Mesenchymal stem cell (in vitro differentiated cells and primary cell): Measurements from ENCODE around the gene DRC3. TPM values are rescaled to one million over a fixed set of nuclear protein-coding genes. Genes with fewer than 3 reads are reported as not detected.

ENCODE experiments used
- DNase-seq: peaks from one replicate; pipeline ENCODE4 v3.0.0-alpha.2; 2013
- H2AFZ ChIP-seq: one replicate; pipeline ENCODE4 v1.6.1; 2013; ENCODE audit warnings: low read depth, mild to moderate bottlenecking, control low read depth, inconsistent platforms, low read length, moderate library complexity
- H2AK5ac ChIP-seq: 2 replicates; pipeline ENCODE4 v1.6.1; 2013; ENCODE audit warnings: low read length, moderate library complexity, mild to moderate bottlenecking, inconsistent platforms; ENCODE audit not compliant: severe bottlenecking
- H2BK120ac ChIP-seq: one replicate; pipeline ENCODE4 v1.6.1; 2013; ENCODE audit warnings: low read depth, mild to moderate bottlenecking, inconsistent platforms, low read length, moderate library complexity
- H2BK12ac ChIP-seq, 2 experiments: one replicate each; pipeline ENCODE4 v1.6.1; 2013; ENCODE audit warnings: inconsistent platforms in 2 of 2, low read length in 2 of 2, mild to moderate bottlenecking in 2 of 2, moderate library complexity in 2 of 2, control low read depth in 1 of 2
- H2BK15ac ChIP-seq: one replicate; pipeline ENCODE4 v1.6.1; 2013; ENCODE audit warnings: mild to moderate bottlenecking, low read depth, inconsistent platforms; ENCODE audit not compliant: poor library complexity, severe bottlenecking
- H2BK5ac ChIP-seq: 2 replicates; pipeline ENCODE4 v1.6.1; 2013; ENCODE audit warnings: low read depth, mild to moderate bottlenecking, low read length, control low read depth, inconsistent platforms; ENCODE audit not compliant: poor library complexity, severe bottlenecking
- H3K14ac ChIP-seq, 2 experiments: one replicate each; pipeline ENCODE4 v1.6.1; 2013; ENCODE audit warnings: inconsistent platforms in 2 of 2, low read length in 2 of 2, control low read depth in 1 of 2, mild to moderate bottlenecking in 1 of 2, moderate library complexity in 1 of 2
- H3K18ac ChIP-seq, 2 experiments: one replicate each; pipeline ENCODE4 v1.6.1; 2013; ENCODE audit warnings: inconsistent platforms in 2 of 2, low read length in 2 of 2, control low read depth in 1 of 2, low read depth in 1 of 2, mild to moderate bottlenecking in 1 of 2
- H3K23ac ChIP-seq, 2 experiments: one replicate each; pipeline ENCODE4 v1.6.1; 2013; ENCODE audit warnings: inconsistent platforms in 2 of 2, low read length in 2 of 2, mild to moderate bottlenecking in 2 of 2, moderate library complexity in 2 of 2, control low read depth in 1 of 2
- H3K27ac ChIP-seq: 2 replicates; pipeline ENCODE4 v1.5.1; 2013; ENCODE audit warnings: mild to moderate bottlenecking, moderate library complexity, low read length, control low read depth, inconsistent platforms; ENCODE audit not compliant: poor library complexity, severe bottlenecking
- H3K27me3 ChIP-seq, 2 experiments: 2 replicates each; pipeline versions ENCODE4 v1.6.1 to v1.7.0; 2013; ENCODE audit warnings: low read length in 2 of 2, mild to moderate bottlenecking in 2 of 2, moderate library complexity in 2 of 2, control low read depth in 1 of 2, inconsistent platforms in 1 of 2; ENCODE audit not compliant: control insufficient read depth in 1 of 2, insufficient read depth in 1 of 2
- H3K36me3 ChIP-seq, 2 experiments: 2 replicates each; pipeline versions ENCODE4 v1.6.1 to v1.7.0; 2013; ENCODE audit warnings: low read length in 2 of 2, control low read depth in 1 of 2, inconsistent platforms in 1 of 2, low read depth in 1 of 2, mild to moderate bottlenecking in 1 of 2; ENCODE audit not compliant: insufficient read depth in 2 of 2, control insufficient read depth in 1 of 2
- H3K4ac ChIP-seq, 2 experiments: one replicate each; pipeline ENCODE4 v1.6.1; 2013; ENCODE audit warnings: inconsistent platforms in 2 of 2, low read length in 2 of 2, mild to moderate bottlenecking in 2 of 2, moderate library complexity in 2 of 2, control low read depth in 1 of 2, low read depth in 1 of 2
- H3K4me1 ChIP-seq: 2 replicates; pipeline ENCODE4 v1.6.1; 2013; ENCODE audit warnings: low read depth, low read length, control low read depth; ENCODE audit not compliant: control insufficient read depth, insufficient read depth
- H3K4me2 ChIP-seq: 2 replicates; pipeline ENCODE4 v1.6.1; 2013; ENCODE audit warnings: low read length, mild to moderate bottlenecking, inconsistent platforms; ENCODE audit not compliant: poor library complexity, severe bottlenecking
- H3K4me3 ChIP-seq, 2 experiments: 2 replicates each; pipeline versions ENCODE4 v1.5.1 to v1.7.0; 2013; ENCODE audit warnings: low read length in 2 of 2, mild to moderate bottlenecking in 2 of 2, control low read depth in 1 of 2, low read depth in 1 of 2; ENCODE audit not compliant: insufficient read depth in 1 of 2
- H3K79me1 ChIP-seq: replicated peaks from 2 replicates; pipeline ENCODE4 v1.6.1; 2013; ENCODE audit warnings: mild to moderate bottlenecking, control low read depth, low read length, inconsistent platforms; ENCODE audit not compliant: poor library complexity, severe bottlenecking
- H3K9ac ChIP-seq: 2 replicates; pipeline ENCODE4 v1.7.0; 2013; ENCODE audit warnings: mild to moderate bottlenecking, low read length, moderate library complexity
- H3K9me3 ChIP-seq: 2 replicates; pipeline ENCODE4 v1.7.0; 2013; ENCODE audit warnings: mild to moderate bottlenecking, low read length; ENCODE audit not compliant: control insufficient read depth
- H4K8ac ChIP-seq: one replicate; pipeline ENCODE4 v1.6.1; 2013; ENCODE audit warnings: inconsistent platforms, mild to moderate bottlenecking, low read length, moderate library complexity
- H4K91ac ChIP-seq: one replicate; pipeline ENCODE4 v1.6.1; 2013; ENCODE audit warnings: mild to moderate bottlenecking, low read length, inconsistent platforms
- WGBS: methylation state at CpG from one replicate; pipeline ENCODE4 v1.1.7; 2013; ENCODE audit warnings: mixed read lengths; 5-methylcytosine and 5-hydroxymethylcytosine counted together
- polyA plus RNA-seq, 2 experiments: library from polyadenylated mRNA; stranded (reverse); fragments of 200-250 nt; gene quantifications; one replicate each; pipeline ENCODE4 v1.2.3, GENCODE V29; 2013

DRC3 gene, protein sequence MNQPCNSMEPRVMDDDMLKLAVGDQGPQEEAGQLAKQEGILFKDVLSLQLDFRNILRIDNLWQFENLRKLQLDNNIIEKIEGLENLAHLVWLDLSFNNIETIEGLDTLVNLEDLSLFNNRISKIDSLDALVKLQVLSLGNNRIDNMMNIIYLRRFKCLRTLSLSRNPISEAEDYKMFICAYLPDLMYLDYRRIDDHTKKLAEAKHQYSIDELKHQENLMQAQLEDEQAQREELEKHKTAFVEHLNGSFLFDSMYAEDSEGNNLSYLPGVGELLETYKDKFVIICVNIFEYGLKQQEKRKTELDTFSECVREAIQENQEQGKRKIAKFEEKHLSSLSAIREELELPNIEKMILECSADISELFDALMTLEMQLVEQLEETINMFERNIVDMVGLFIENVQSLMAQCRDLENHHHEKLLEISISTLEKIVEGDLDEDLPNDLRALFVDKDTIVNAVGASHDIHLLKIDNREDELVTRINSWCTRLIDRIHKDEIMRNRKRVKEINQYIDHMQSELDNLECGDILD
- polyA plus RNA-seq (2013, experiment 1 of 2), result 0.23 TPM
- polyA plus RNA-seq (2013, experiment 2 of 2), result 0.25 TPM

DNA sequence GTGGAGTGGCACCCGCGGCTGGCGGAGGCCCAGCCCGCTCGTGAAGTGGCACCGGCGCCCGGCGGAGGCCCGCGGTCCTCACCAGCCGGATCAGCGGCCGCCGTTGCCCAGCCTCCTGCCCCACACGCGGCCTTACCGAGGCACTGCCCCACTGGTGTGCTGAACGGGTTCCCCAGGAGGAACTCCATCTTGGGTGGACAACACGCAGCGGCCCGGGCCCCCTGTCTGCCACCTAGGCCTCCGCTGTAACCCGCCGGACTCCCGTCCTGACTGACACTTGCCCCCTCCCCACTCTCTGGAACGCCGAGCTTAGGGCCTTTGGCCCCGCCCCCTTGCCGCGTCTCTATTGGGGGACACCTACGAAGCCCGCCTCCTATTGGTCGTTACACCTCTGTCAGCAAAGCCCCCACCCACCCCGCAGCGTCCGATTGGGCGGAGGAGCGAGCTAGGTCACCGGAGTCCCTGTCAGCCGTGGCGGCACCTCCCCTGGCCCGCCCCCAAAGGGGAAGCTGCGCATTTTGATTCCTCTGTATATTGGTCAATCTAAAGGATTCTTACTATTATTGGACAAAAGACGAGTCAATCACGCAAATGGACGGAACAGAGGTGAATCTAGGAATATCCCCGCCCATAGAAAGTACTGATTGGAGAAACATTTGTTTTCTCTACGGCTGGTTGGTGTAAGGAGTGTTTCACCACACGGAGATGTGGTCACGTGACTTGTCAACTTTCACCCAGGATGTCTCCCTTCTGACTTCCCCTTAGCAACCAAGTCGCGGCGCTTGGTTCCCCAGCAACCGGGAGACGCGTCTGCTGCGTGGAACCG is at the start of gene DRC3, which contains the start of gene TOM1L2:
TSS of gene DRC3 (plus strand) at position 737 of the 826 bp plus-strand sequence. CDS start 4,737 bp downstream, outside the sequence.
TSS of gene TOM1L2 (minus strand) at position 275 of the 826 bp plus-strand sequence. CDS start at position 188, 87 bp downstream.
- peak within 1 kb of the TSS; percentile 67 for H4K91ac ChIP-seq
- no peaks in the 10 kb centered on the region for H3K36me3 ChIP-seq
- no peak within 1 kb of the TSS for H2BK120ac ChIP-seq
- no peak within 1 kb of the TSS for H3K27ac ChIP-seq
- no peak within 1 kb of the TSS for H4K8ac ChIP-seq
- no peaks in the 10 kb centered on the region for H3K27me3 ChIP-seq
- peak within 1 kb of the TSS in 1 of 2 experiments; percentile 45 for H2BK12ac ChIP-seq
- peak within 1 kb of the TSS; percentile 93 for H3K9ac ChIP-seq
- no peak within 1 kb of the TSS for H2AK5ac ChIP-seq
- peak; percentile 100 for DNase-seq
- H3K79me1 ChIP-seq, result peaks cover 10% of the 10 kb centered on the region
- H2BK5ac ChIP-seq, result no peak within 1 kb of the TSS
- H3K14ac ChIP-seq, result peak within 1 kb of the TSS in 1 of 2 experiments; percentile 89
- H2AFZ ChIP-seq, result peak within 1 kb of the TSS; percentile 51
- peak within 1 kb of the TSS; percentile 90 for H3K4me2 ChIP-seq
- H3K4ac ChIP-seq, result peak within 1 kb of the TSS; percentile 71 to 77
- H3K4me1 ChIP-seq, result peaks cover 8% of the 10 kb centered on the region
- peak within 1 kb of the TSS; percentile 90 to 94 for H3K4me3 ChIP-seq
- WGBS, result under 1% methylated on average over 47 of the region's 59 CpGs
- H2BK15ac ChIP-seq, result peak within 1 kb of the TSS; percentile 45
- H3K9me3 ChIP-seq, result no peaks in the 10 kb centered on the region
- peak within 1 kb of the TSS in 1 of 2 experiments; percentile 98 for H3K23ac ChIP-seq
- peak within 1 kb of the TSS; percentile 63 to 78 for H3K18ac ChIP-seq

DNA sequence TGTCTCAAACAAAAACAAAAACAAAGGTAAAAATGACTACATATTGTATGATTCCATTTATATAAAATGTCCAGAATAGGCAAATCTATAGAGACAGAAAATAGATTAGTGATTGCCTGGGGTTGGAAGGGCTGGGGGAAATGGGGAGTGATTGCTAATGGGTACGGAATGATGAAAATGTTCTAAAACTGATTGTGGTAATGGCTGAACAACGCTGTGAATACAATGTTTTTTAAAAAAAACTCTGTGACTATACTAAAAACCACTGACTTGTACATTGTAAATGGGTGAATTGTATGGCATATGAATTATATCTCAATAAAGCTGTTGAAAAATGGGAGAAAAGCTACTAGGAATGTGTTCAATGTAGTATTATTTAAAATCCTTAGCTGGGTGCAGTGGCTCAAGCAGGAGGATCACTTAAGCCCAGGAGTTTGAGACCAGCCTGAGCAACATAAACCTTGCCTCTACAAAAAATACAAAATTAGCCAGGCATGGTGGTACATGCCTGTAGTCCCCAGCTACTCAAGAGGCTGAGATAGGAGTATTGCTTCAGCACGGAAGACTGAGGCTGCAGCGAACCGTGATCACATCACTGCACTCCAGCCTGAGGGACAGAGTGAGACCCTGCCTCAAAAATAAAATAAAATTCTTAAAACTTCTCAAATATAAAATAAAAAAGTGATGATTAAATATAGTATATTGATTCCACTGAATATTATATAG is 48.4 kb upstream of the DRC3 start:
- Histone ChIP-seq H2BK15ac (no peak overlapping the region), H4K91ac (no peak overlapping the region), H3K23ac (no peak overlapping the region), H3K4me3 (no peak overlapping the region), H3K18ac (no peak overlapping the region), H4K8ac (no peak overlapping the region), H3K9ac (no peak overlapping the region), H3K14ac (no peak overlapping the region), H2BK12ac (no peak overlapping the region), H3K4me1 (peaks cover 34% of the 10 kb centered on the region), H2AK5ac (no peak overlapping the region), H3K79me1 (peaks cover 21% of the 10 kb centered on the region), H3K4me2 (peak overlapping the region; percentile 51), H3K4ac (no peak overlapping the region), H3K9me3 (no peaks in the 10 kb centered on the region), H3K27me3 (no peaks in the 10 kb centered on the region), H3K36me3 (peaks cover 0 to 4% of the 10 kb centered on the region in 2 experiments), H2AFZ (no peak overlapping the region), H2BK5ac (no peak overlapping the region), H3K27ac (no peak overlapping the region), H2BK120ac (no peak overlapping the region)
- no peak for DNase-seq
- WGBS, result 88% methylated on average over 4 of the region's 5 CpGs

DNA sequence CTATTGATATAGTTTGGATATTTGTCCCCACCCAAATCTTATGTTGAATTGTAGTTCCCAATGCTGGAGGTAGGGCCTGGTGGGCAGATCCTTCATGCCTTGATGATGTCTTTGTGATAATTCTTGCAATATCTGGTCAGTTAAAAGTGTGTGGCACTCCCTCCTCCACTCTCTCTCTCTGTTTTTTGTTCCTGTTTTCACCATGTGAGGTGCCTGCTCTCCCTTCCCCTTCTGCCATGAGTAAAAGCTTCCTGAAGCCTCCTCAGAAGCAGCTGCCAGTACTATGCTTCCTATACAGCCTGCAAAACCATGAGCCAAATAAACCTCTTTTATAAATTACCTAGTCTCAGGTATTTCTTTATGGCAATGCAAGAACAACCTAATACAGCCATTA is 47.8 kb upstream of the DRC3 start:
- Histone ChIP-seq H2BK120ac (no peak overlapping the region), H2BK5ac (no peak overlapping the region), H3K4me2 (no peak overlapping the region), H3K27ac (no peak overlapping the region), H3K9ac (no peak overlapping the region), H4K91ac (no peak overlapping the region), H3K36me3 (peaks cover 0 to 4% of the 10 kb centered on the region in 2 experiments), H4K8ac (no peak overlapping the region), H3K9me3 (no peaks in the 10 kb centered on the region), H3K4me1 (peaks cover 31% of the 10 kb centered on the region), H3K4me3 (no peak overlapping the region), H3K23ac (no peak overlapping the region), H2BK15ac (no peak overlapping the region), H3K79me1 (peaks cover 16% of the 10 kb centered on the region), H3K18ac (no peak overlapping the region), H3K4ac (no peak overlapping the region), H3K27me3 (no peaks in the 10 kb centered on the region), H3K14ac (no peak overlapping the region), H2AFZ (no peak overlapping the region), H2BK12ac (peak overlapping the region in 1 of 2 experiments; percentile 8), H2AK5ac (peak overlapping the region; percentile 10)
- DNase-seq, result no peak
